Activated gamma-delta T cell (primary cell): Measurements from ENCODE around the gene FAM117A.

Experiments
- DNase-seq: peaks from one replicate; lab custom pipeline; 2025; lab: John Stamatoyannopoulos, UW

The FAM117A gene

DNA sequence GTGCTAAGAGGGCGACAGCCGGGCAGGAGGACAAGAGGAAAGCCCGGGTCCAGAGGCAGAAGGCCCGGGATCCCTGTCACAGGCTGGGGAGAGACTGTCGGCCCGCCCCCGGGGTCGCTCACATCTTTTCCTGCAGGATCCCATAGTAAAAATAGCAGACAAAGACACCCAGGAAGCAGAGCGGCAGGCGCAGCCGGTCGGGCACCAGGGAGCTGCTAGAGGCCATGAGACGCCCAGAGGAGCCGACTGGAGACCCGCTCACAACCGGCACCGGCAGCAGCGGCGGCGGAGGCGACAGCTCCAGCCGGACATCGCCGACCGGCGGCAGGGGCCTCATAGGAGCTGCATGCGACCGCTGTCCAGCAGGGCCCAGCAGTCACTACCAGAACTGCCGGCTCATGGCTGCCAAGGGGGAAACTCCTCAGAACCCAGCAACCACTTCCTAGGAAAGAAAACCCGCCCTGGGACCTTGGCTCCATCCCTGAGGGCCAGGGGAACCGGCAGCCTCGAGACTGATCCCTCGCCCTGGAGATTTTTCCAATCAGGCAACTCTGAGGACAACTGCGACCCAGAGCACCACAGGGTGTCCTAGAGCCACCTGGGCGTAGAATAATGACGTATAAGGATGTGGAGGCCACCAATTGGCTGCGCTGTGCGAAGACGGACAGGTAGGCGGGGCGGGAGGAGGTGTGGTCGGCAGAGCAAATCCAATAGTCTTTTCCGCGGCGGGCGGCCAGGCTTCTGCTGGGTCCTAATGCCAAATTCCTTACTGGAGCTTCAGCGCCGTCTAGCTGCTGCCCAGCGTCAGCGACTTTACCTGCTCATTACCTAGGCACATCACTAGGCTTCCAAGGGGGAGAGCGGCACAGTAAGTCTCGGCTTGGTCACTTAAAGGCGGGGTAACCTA, 56.1 kb downstream of the FAM117A start, which contains the start of gene SLC35B1:
TSS of gene SLC35B1 (minus strand) at position 357 of the 907 bp plus-strand sequence. CDS start at position 226, 131 bp downstream.
- DNase-seq = peak; percentile 83

DNA sequence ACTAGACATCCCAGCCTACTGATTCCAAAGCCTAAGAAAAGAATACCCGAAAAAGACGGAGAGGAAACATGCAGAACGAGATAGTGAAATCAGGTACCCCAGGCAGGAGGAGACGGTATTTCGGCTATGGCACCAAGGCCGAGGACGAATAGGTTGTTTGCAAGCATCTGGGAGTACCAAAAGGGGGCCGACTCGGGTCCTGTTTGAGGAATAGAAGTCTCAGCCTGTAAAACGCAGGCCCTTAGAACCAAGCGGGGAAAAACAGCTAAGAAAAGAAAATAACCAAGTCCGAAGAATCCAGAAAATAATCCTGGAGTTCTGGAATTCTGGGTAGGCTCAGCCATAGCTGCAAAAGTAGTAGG, 56.7 kb downstream of the FAM117A start:
- DNase-seq = no peak

DNA sequence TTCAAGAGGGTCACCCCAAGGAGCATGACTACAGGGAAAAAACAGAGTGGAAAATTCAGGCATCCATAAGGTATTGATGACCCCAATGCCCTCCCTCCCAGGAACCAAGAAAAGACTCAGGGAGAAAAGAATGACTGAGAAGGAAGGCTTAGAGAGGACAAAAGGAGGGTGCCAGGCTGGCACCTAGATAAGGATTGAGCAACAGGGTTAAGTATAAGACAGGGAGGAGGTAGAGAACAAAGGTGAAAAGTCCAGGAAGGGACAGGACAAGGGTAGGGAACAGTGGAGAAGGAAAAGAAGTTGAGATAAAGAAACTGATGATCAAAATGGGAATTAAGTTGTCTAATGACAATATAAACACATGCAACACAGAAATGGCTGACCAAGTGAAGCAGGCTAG, 58.7 kb downstream of the FAM117A start:
- no peak for DNase-seq

DNA sequence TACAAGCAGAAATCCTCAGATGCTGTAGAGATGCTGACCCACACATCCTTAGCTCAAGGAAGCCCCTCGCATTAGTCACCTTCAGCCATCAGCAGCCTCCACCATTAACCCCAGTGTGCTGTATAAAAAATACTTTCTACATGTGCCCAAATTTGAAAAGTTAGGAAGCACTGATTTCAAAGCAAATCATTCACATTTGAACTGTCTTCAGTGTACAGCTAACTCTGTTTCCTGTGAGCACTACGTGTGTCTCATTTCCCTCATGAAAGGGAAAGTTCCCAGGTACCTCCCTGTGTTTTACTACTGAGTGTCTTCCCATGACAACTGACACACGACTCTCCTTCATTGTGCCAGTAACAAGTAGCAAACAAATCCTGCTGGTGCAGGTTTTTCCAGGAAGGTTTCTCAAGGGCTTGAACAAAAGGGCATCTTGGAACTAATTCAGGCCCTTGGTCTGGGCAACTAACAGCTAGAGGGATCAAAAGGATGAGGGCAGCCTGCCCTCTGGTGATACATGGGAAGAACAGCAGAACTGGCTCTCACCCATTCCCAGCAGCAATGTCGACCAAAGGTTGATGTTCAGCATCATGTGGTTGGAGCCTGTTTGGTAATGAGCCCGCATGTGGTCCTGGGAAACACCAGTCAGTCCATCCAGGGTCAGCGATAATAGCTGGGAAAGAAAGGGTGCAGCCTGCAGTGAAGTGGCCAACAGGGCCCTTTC, 60.2 kb downstream of the FAM117A start:
- no peak for DNase-seq

DNA sequence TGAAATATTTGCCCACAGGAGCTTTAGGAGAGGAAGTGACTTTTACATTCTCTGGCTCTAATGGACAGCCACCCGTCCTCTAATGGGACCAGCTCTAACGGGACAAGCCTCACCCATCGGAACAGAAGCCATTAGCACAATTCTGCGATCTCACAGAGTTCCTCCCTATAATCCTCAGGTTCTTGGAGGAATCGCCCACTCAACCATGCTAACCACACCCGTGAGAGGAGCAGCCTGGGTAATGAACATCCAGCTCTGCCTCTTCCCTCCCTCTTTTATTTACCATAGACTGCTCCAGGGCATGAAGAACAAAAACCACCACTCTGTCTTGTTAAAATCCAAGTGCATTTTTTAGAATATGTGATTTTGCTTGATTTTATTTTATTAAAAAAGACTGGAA, 63.0 kb downstream of the FAM117A start:
- no peak for DNase-seq

DNA sequence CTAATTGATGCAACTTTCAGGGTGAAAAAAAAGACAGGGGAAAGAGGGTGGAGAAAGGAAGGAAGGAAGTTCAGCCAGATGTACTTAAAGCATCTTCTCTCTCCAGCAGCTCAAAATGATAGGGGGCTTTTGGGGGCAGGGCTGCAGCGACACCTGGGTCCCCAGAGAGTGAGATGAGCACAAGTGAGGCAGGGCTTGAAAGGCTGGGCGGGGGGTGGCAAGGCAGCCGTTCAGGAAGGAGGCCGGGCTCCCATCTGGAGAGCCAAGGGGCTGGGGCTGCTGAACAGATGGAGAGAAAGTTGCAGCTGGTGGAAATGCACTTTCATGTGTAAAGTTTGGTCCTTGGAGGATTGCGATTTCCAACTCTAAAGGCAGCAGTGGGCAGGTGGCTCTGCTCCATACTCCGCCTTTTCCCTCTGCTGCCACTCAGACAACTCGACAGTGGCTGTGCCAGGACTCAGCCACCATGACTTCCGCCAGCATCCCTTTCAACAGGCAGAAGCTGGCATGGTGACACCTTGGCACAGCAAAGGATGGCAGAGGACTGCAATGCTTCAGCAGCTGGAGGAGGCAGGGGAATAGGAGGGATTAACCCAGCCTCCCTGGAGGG, 63.9 kb downstream of the FAM117A start:
- no peak for DNase-seq

DNA sequence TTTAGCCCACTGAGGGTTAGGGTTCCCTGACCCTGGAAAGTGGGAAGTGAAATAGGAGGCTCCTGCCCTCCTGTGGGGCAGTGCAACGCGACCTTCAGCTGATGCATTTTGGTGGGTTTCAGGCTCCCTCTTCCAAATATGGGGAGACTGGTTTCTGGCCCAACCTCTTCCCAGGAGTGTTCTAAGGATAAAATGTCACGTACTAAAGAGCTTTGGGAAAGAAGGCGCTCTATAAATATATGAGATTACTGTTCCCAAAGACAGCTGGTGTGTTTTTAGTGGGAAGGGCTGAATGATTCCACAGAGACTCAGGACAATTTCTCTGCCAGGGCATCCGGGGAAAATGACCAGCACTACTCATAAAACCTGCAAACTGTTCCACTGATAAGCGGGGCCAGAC, 65.9 kb downstream of the FAM117A start:
- DNase-seq = no peak

DNA sequence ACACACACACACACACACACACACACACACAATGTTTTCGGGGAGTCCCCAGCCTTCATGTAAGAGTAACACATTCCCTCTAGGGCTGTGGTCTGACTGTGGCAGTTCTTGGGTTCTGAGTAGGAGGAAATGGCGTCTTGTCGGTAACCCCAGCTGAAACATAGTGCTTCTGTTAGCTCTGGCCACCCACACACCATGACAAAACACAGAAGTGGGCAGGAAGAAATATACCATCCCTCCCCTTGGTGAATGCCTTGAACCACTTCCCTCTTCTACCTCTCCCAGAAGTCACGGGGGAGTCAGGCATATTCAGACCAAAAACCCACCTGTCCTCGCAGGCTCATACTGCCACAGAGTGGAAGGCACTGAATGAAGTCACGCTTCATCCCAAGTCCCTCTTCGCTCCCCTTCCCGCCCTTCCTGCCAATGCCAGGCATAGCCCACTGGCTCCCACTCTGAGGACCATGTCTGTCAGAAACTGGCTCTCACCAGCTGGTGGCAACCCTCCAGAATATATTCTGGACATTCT, 67.6 kb downstream of the FAM117A start:
- DNase-seq = no peak

DNA sequence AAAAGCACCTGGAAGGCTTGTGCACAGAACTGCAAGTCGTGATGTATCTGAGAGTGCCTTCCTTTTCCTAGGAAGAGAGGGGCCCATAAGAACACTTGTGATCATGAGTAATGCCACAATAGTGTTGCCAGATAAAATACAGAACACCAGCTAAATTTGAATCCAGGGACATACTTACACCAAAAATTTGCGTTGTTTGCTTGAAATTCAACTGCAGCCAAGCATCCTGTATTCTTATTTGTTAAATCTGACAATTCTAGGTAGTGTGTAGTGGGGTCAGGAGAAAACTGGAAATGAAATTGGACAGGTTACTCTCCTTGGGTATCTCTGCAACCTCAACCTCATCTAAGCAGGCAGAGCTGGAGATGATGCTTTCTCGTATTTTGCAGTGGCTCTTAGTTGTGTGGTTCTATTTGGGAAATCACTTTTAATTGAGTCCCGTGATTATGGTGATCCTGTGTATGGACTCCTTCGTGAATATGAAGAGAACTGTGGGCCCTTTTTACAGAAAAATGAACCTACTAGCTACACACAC, 68.2 kb downstream of the FAM117A start:
- no peak for DNase-seq

DNA sequence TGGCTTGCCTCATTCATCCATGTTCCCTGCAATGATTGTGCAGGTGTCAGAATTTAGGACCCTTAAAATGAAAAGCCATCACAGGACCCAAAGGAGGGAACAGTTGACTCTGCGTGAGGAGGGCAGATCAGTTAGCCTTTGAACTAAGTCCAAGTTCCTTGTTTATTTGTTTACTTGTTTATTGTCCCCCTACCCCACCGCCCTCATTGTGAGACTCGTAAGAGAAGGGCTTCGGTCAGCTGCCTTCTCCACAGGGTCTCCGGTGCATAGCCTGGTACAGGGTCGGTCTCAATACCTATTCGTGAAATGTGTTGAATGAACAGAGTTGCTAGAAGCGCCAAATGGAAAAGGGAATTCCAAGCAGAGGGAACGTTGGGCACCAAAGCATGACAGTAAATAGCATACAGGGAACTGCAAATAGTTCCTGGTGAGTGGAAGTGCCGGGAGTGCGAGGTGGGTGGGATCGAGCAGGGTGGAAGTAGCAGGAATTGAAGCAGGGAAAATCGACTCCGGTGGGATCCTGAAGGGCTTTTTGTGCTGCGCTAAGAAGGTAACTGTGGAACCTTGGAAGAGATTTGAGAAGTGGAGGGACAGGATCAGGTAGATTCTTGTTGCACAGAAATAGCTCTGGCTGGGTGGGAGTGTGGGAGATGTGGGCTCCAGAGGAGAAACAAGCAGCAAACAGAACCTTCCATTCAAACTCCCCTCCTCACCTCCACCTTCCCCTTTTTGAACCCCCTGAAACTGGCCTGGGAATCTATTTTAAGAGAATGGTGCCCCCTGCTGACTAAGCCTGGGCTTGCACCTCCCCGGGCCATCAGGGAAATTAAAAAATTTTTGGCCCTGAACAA, 68.9 kb downstream of the FAM117A start:
- DNase-seq = no peak

DNA sequence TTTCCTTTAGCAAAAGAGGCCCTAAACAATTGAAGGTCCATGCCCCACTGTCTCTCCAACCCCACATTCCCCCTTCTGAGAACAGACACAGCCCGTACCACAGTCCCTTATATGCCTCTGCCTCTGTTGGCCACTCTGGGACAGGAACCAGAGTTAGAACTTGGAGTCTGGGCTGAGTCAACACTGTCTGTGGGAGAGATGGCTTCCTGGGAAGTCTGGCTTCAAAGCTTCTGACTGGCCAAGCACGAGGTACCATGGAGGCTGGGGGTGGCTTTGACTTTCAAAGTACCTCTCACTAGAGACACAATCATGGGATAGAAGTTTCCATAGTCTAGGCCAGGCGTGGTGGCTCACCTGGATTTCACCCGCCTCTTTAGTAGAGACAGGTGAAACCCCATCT, 71.2 kb downstream of the FAM117A start:
- DNase-seq = no peak

DNA sequence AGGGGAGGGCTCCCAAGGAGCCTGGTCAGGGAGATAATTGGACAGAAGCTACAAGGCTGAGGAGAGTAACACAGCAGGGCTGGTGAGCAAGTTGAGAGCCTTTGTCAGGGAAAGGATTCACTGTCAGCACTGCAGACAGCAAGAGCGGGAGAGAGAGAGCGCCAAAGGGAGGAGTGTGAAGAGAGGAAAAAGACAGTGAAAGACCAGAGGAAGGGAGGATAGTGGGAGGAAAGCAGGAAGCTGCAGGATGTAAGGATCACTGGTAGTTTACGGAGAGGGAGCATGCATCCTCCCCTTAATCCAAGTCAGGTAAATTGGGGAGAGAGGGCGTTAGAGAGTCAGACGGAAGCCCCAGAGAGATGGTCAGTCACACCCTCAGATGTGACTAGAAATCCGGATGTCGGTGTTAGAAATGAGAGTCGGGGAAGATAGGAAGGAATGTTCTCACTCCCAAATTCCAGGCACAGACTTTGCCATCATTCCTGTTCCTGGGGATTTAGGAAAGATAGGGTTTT, 72.2 kb downstream of the FAM117A start:
- DNase-seq = no peak

DNA sequence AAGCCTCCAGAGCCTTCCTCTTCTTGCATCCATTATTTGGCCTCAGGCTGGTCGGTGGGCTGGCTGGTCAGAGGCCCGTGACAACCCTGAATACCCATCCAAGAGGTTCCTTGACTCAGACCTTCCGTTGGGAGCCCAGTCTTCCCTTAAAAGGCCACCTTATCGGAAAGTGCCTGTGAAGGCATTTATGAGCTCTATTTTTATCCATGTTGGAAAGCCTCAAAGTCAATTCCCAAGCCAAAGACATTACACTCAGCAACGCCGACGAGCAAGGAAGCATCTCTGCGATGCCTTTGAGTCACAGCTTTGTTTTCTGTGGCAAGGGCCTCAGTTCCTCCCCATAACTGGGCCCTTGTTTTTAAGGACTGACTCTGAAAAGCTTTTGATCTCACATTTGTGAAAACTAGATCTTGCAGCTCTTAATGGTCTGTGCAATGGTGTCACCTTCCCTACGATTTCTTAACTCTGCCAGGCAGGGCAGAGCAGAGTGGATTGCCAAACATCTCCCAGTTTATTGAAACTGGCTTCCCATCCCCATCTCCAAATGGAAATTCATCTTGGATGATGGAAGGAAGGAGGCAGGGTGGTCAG, 72.8 kb downstream of the FAM117A start:
- no peak for DNase-seq

DNA sequence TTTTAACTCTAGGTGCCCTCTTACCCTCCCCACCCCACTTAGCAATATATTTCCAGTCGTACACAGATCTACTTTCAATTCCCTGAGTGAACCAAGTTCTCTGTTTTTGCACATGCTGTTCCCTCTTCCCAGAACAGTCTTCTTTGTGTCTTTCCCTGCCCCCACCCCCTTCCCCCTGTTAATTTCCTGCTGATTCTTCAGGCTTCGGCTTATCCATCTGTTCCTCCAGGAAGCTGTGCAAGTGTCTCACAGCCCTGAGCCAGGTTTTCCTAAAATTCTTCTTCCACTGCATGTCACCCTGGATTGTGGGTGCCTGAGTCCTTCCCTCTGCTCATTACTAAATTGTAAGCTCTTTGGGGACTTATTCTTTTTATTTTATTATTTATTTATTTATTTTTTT, 73.7 kb downstream of the FAM117A start:
- DNase-seq = no peak

DNA sequence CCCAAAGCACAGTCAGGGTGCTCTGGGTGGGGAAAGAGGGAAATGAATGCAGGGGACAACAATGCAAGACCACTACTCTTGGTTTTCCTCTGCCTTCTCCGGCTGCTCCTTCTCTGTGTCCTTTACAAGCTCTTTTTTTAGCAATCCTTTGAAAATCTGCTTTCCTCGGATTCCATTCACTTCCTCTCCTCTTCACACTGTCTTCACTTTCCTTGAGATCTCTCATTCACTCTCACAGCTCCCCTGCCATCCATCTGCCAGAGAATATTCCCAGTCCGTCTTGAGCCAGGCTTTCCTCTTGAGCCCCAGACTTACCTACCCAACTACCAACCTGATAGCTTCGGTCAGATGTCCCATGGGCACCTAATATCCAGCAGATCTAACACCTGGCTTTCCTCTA, 75.1 kb downstream of the FAM117A start:
- DNase-seq = no peak

DNA sequence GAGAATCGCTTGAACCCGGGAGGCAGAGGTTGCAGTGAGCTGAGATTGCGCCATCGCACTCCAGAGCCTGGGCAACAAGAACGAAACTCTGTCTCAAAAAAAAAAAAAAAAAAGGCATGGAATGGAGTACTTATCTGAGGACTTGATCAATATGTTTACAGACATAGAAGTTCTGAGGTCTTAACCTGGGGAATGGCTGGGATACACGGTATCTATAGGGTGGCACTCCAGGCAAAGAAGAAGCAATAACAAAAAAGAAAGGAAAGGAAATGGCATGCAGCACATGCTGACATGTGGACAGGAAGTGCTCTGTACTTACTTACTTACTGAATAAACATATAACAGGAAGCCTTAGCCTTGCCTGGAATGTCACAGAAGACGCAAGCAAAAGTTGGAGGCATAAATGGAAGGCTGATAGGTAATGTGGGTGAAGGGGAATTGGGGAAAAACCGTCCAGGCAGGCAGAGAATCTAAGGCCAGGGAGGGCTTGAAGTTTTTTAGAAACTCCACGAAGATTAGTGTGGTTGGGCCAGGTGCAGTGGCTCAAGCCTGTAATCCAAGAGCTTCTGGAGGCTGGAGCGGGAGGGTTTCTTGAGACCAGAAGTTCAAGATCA, 75.9 kb downstream of the FAM117A start:
- no peak for DNase-seq

DNA sequence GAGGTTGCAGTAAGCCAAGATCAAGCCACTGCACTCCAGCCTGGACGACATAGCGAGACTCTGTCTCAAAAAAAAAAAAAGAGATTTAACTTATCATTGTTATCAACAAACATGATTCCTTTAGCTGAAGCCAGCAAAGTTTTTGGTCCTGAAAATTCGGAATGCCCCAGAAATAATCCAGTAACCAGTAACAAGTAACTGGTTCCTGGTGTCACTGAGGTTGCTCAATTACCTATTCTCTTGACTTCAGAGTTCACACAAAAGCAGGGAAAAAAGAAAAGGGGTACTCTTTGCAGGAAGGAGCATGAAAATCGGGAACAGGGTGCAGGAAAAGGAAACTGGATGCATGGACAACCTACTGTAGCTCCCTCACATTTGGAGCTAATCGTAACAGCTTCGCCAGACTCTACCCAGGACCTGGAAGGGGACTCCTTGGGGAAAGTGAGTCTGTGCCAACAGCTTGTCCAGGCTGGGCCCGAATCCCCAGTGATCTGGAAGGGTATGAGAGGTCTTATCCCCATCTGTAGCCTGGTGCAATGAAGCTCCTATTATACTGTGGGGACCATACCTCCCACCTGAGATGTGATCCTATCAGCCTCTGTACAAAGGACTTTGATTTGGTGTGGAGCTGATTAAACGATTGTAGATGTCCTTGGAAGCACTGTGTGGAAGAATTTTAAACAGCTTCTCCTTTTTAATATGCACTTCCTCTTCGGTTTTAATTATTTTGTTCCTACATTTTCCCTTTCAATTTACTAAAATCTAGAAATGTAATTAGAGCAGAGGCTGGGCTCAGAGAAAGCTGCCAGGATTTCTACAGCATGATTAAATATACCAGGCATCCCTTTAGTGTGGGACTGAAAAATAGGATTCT, 82.6 kb downstream of the FAM117A start:
- no peak for DNase-seq

DNA sequence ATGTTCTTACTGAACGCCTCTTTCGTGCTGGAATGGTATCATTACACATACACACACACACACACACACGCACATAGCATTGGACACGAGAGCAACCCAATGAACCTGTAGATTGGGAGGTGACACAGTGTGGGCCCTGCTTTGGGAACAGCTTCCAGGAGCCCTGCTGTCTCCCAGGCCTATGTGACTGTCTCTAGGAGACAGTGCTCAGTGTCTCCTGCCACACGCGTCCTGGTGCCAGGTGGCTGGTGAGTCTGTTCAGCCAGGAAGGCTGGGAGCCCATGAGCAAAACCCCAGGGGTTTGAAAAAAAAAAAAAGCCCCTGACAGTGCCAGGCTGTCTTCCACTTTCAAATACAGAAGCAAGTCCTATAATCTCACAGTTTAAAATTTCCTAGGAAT, 83.6 kb downstream of the FAM117A start:
- no peak for DNase-seq
